T-helper 1 cell treated with Interleukin-12 subunit alpha and Interleukin-12 subunit beta and Interleukin-4 antibody, amounts not matched to agents 30 μg/mL and 1 μg/mL, for 36 hours (primary cell): Measurements from ENCODE around the gene ECM1.

Source experiments
- H3K27ac Mint-ChIP-seq: one replicate; pipeline ENCODE4 v1.8.0; 2021; ENCODE audit warnings: mild to moderate bottlenecking, mixed read lengths
- H3K27me3 Mint-ChIP-seq: one replicate; pipeline ENCODE4 v1.8.0; 2021; ENCODE audit warnings: low read depth, mixed read lengths
- H3K36me3 Mint-ChIP-seq: one replicate; pipeline ENCODE4 v1.8.0; 2021; ENCODE audit warnings: low read depth, mixed read lengths
- H3K4me1 Mint-ChIP-seq: one replicate; pipeline ENCODE4 v1.8.0; 2021; ENCODE audit warnings: low read depth, mixed read lengths
- H3K4me3 Mint-ChIP-seq: one replicate; pipeline ENCODE4 v1.8.0; 2021; ENCODE audit warnings: mild to moderate bottlenecking, moderate library complexity, mixed read lengths
- H3K9me3 Mint-ChIP-seq: one replicate; pipeline ENCODE4 v1.8.0; 2021; ENCODE audit warnings: mixed read lengths

Gene ECM1

DNA sequence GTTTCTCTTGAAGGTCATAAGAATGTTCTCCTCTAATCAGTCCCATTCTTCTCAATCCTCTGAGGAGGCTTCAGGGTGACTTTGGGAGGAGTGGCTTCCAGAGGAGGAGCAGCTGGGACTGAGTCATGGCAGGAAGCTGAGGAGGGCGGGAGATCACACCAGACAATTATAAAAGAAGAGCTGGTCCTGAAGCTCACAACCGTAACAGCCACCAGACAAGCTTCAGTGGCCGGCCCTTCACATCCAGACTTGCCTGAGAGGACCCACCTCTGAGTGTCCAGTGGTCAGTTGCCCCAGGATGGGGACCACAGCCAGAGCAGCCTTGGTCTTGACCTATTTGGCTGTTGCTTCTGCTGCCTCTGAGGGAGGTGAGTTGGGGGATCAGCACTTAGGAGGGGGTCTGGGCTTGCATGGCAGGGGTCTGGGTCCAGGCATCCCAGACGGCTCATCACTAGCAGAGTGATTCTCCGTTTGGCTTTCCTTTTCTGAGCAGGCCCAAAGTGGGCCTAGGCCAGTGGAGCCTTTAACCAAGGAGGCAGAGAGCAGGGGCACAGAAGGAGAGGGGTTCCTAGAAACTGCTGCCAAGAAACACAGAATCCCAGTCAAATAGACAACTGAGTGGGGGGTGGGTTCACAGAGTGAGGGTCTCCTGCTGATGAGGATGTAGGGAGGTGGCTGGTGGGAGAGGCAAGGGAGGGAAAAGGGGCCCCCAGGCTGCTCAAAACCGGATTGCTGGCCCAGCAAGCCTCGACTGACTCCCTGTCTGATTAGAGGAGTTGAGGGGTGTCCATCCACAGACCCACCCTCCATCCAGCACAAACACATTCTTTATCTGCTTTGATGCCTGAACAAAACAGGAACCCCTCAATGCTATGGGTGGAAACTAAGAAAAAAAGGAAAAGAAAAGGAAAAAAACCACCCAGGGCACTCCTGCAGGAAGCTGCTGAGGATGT, at the start of gene ECM1:
Gene ECM1, plus strand, starts transcription at position 198 of the 953 bp plus-strand sequence. Its CDS starts 101 bp downstream, at position 299.
- Mint-ChIP-seq H3K27ac (peak within 1 kb of the TSS; percentile 49), H3K4me1 (peaks cover 4% of the 10 kb centered on the region), H3K27me3 (no peaks in the 10 kb centered on the region), H3K4me3 (no peak within 1 kb of the TSS), H3K9me3 (no peaks in the 10 kb centered on the region), H3K36me3 (peaks cover 29% of the 10 kb centered on the region)

DNA sequence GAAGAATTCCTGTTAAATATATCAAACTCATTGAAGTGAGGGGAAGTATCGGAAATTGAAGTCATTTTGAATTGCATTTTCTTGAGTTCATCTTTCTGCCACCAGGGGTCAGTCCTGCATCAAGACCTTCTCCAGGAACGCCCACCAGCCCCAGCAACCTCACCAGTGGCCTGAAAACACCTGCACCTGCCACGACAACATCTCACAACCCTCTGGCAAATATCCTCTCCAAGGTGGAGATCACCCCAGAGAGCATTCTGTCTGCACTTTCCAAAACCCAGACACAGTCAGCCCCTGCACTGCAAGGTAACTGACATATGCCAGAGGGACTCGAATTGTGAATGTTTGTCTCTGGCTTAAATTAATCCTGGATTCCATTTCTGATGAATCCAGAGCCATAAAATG, 43.5 kb upstream of the ECM1 start:
- Mint-ChIP-seq H3K4me1 (peaks cover 5% of the 10 kb centered on the region), H3K9me3 (no peaks in the 10 kb centered on the region), H3K4me3 (no peak overlapping the region), H3K27ac (no peak overlapping the region), H3K27me3 (no peaks in the 10 kb centered on the region), H3K36me3 (peaks cover 10% of the 10 kb centered on the region)

GRCh38 chr1:150466964-150467363, 40.9 kb upstream of the ECM1 start:
- Mint-ChIP-seq H3K27me3 (no peaks in the 10 kb centered on the region), H3K4me3 (no peak overlapping the region), H3K9me3 (no peaks in the 10 kb centered on the region), H3K36me3 (peaks cover 29% of the 10 kb centered on the region), H3K4me1 (peaks cover 5% of the 10 kb centered on the region), H3K27ac (no peak overlapping the region)

DNA sequence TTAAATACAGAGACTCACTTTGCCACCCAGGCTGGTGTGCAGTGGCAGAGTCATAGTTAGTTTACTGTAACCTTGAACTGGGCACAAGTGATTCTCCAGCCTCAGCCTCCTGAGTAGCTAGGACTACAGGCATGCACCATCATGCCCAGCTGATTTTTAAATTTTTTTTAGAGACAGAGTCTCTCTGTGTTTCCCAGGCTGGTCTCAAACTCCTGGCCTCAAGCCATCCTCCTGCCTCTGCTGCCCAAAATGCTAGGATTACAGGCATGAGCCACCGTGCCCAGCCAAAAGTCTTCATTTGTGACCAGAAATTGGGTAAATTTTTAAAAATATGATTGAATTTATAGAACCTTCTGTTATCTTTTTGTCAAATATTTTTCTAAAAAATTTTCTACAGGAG, 38.6 kb upstream of the ECM1 start:
- Mint-ChIP-seq H3K4me3 (no peak overlapping the region), H3K4me1 (peaks cover 7% of the 10 kb centered on the region), H3K9me3 (no peaks in the 10 kb centered on the region), H3K27ac (no peak overlapping the region), H3K36me3 (peaks cover 36% of the 10 kb centered on the region), H3K27me3 (no peaks in the 10 kb centered on the region)

- no peak overlapping the region for H3K4me3 Mint-ChIP-seq
- peaks cover 5% of the 10 kb centered on the region for H3K4me1 Mint-ChIP-seq
- peaks cover 30% of the 10 kb centered on the region for H3K36me3 Mint-ChIP-seq
- H3K9me3 Mint-ChIP-seq, result no peaks in the 10 kb centered on the region
- H3K27ac Mint-ChIP-seq, result no peak overlapping the region
- H3K27me3 Mint-ChIP-seq, result no peaks in the 10 kb centered on the region
These were observed 35.2 kb upstream of the ECM1 start for GRCh38 chr1:150472601-150473200.

DNA sequence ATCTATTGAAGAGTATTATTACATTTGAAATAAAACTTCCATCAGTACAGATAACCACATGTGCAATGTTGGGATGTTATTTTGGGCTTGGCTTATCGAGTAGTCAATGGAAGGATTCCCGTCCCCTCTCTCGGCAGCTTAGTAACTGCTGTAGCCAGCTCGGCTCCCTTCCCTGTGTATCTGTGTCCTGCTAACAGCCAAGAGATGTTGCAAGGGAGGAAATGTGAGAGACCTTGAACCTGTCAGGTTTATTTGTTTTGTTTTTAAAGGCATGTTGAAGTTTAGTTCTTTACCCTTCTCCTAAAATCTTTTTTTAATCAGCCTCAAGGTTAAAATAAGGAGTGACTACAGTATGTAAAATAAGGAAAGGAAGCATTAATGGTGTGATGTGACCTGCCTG, 34.2 kb upstream of the ECM1 start:
- Mint-ChIP-seq H3K36me3 (peaks cover 30% of the 10 kb centered on the region), H3K4me1 (peaks cover 5% of the 10 kb centered on the region), H3K27me3 (no peaks in the 10 kb centered on the region), H3K4me3 (no peak overlapping the region), H3K9me3 (no peaks in the 10 kb centered on the region), H3K27ac (no peak overlapping the region)

GRCh38 chr1:150474869-150475268, 33.0 kb upstream of the ECM1 start:
- no peaks in the 10 kb centered on the region for H3K9me3 Mint-ChIP-seq

DNA sequence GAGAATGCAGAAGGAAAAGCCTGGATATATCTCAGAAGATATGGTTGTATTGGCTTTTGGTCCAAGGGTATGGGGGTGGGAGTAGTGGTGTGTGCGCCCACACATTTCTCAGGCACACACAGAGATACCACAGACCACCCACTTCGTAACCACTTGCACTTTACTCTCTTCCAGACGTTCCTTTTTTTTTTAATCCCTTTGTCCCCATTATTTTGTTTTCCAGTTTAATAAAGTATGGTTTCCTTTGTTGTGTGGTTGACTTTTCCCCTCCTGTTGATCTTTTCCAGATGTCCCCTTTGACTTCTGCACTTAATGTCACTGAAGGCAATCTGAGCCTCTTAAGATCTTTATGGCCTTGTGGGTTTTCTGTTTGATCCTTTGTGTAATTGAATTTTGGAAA, 31.2 kb upstream of the ECM1 start:
- H3K9me3 Mint-ChIP-seq, result no peaks in the 10 kb centered on the region
- no peak overlapping the region for H3K27ac Mint-ChIP-seq
- H3K4me1 Mint-ChIP-seq, result peaks cover 5% of the 10 kb centered on the region
- H3K4me3 Mint-ChIP-seq, result no peak overlapping the region
- peaks cover 13% of the 10 kb centered on the region for H3K36me3 Mint-ChIP-seq
- no peaks in the 10 kb centered on the region for H3K27me3 Mint-ChIP-seq

More at GRCh38 chr1:150474869-150475268, 33.0 kb upstream of the ECM1 start:
- Mint-ChIP-seq H3K27me3 (no peaks in the 10 kb centered on the region), H3K4me3 (no peak overlapping the region), H3K36me3 (peaks cover 30% of the 10 kb centered on the region), H3K27ac (no peak overlapping the region), H3K4me1 (peaks cover 5% of the 10 kb centered on the region)

DNA sequence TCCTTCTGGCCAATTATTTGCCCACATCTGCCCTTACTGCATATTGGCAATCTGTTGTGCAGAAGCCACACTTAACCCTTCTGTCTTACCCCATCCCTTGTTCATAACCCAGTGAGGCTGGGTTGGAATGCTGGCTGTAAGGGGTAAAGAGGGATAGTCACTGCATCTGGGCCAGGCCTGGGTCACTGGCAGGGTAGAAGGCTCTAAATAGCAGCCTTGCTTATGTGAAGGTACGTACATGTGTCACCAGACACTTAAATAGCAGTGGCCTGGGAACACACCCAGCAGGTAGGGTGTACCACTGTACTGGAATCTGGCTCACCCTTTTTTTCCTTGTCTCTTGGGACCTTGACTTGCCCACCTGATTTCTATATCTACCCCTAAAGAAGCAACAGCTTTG, 30.6 kb upstream of the ECM1 start:
- Mint-ChIP-seq H3K36me3 (peaks cover 8% of the 10 kb centered on the region), H3K4me1 (peaks cover 5% of the 10 kb centered on the region), H3K4me3 (no peak overlapping the region), H3K27me3 (no peaks in the 10 kb centered on the region), H3K9me3 (no peaks in the 10 kb centered on the region), H3K27ac (no peak overlapping the region)

GRCh38 chr1:150477733-150478132, 30.2 kb upstream of the ECM1 start:
- Mint-ChIP-seq H3K4me3 (no peak overlapping the region), H3K27me3 (no peaks in the 10 kb centered on the region), H3K9me3 (no peaks in the 10 kb centered on the region), H3K36me3 (peaks cover 5% of the 10 kb centered on the region), H3K27ac (no peak overlapping the region), H3K4me1 (peaks cover 5% of the 10 kb centered on the region)

DNA sequence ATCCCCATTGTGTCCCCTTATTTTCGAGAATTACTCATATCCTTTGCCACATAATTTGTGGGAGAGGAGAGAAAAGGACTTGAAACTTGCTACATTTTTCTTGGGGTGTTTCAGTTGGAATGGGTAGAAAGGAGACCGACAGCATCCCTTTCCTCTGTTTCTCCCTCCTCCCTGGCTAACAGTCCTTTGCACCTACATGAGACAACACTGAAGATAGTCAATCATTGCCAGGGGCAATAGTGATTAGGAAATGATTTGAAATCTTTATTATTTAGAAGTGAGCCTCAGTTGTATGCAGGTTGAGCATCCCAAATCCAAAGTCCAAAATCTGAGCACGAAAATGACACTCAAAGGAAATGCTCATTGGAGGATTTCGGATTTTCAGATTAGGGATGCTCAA, 28.5 kb upstream of the ECM1 start:
- H3K36me3 Mint-ChIP-seq, result peaks cover under 1% of the 10 kb centered on the region
- no peaks in the 10 kb centered on the region for H3K27me3 Mint-ChIP-seq
- no peak overlapping the region for H3K27ac Mint-ChIP-seq
- peaks cover under 1% of the 10 kb centered on the region for H3K4me1 Mint-ChIP-seq
- no peaks in the 10 kb centered on the region for H3K9me3 Mint-ChIP-seq
- H3K4me3 Mint-ChIP-seq, result no peak overlapping the region

- H3K9me3 Mint-ChIP-seq, result no peaks in the 10 kb centered on the region
- H3K36me3 Mint-ChIP-seq, result no peaks in the 10 kb centered on the region
- peaks cover 2% of the 10 kb centered on the region for H3K4me1 Mint-ChIP-seq
- H3K27me3 Mint-ChIP-seq, result no peaks in the 10 kb centered on the region
- no peak overlapping the region for H3K4me3 Mint-ChIP-seq
- H3K27ac Mint-ChIP-seq, result no peak overlapping the region
These were observed 28.0 kb upstream of the ECM1 start for GRCh38 chr1:150479927-150480352.

DNA sequence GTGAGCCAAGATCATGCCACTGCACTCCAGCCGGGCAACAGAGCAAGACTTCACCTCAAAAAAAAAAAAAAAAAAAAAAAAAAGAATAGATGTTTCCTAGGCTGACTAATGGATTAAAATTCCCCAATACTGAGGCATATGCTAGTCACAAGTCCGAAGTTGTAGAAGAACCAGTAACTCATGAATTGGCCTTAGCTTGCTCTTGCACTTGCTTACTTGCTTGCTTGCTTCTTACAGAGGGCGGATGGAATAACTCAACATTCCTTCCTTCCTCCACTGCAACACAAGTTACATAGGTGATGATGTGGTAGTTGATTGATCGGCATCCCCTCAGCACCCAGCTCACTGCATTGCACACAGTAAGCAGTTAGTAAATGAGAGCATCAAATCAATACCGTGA, 23.5 kb upstream of the ECM1 start:
- no peak overlapping the region for H3K27ac Mint-ChIP-seq

DNA sequence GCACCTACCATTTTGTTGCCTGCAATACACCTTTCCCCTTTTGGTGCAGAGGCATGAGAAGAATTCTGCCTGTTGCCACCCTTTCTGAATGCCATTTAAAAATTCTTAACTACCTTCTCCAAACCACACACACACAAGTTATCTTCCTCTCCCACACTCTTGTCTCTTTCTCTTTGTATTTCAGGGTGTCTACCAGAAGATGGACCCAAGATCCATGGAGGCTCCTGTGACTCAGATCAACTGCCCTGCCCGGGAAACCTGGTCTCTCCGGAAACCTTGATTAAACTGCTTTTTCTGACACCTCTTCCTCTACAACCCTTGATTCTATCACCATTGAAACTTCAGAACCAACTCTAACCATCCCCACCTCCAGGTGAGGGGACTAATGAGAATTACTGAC, 23.0 kb upstream of the ECM1 start:
- Mint-ChIP-seq H3K4me1 (peaks cover 18% of the 10 kb centered on the region), H3K27ac (no peak overlapping the region), H3K9me3 (no peaks in the 10 kb centered on the region), H3K36me3 (peaks cover 9% of the 10 kb centered on the region), H3K27me3 (no peaks in the 10 kb centered on the region), H3K4me3 (no peak overlapping the region)

More for the DNA sequence above, 23.5 kb upstream of the ECM1 start:
- Mint-ChIP-seq H3K4me1 (peaks cover 18% of the 10 kb centered on the region), H3K9me3 (no peaks in the 10 kb centered on the region), H3K4me3 (no peak overlapping the region), H3K36me3 (peaks cover 9% of the 10 kb centered on the region), H3K27me3 (no peaks in the 10 kb centered on the region)
